OCI-M2 (cell line): ENCODE data around the gene KNG1.
"Not testable (repeated sequence)": the region's sequence is repeated elsewhere in the genome, so short reads cannot be mapped to it uniquely, and the experiment has no call there.

Experiments used
- DNase-seq: peaks from one replicate; lab custom pipeline; 2025; ENCODE audit not compliant: unreplicated experiment; lab: John Stamatoyannopoulos, UW

The KNG1 gene

DNA sequence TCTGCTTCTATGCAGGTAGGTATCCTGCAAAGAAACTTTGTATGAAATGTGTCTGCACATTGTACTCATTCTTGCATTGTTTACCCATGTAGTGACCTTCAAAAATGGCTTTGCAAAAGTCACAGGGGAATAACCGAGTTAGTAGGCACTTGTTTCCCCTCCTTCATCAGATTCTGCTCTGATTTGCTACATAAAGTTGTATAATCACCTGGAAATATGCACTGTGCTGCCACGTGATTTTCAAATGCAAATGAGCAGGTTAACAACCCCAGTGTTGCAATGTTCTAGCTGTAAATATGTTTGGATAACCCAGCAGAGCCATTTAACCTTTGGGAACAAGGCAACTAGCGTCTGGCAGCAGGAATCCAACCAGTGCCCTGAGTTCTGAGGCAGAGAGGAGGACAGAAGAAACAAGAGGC lies at the start of gene KNG1:
Gene KNG1 (plus strand): TSS at position 321 of the 419 bp plus-strand sequence. CDS start 184 bp downstream, outside the sequence.
- no peak for DNase-seq

DNA sequence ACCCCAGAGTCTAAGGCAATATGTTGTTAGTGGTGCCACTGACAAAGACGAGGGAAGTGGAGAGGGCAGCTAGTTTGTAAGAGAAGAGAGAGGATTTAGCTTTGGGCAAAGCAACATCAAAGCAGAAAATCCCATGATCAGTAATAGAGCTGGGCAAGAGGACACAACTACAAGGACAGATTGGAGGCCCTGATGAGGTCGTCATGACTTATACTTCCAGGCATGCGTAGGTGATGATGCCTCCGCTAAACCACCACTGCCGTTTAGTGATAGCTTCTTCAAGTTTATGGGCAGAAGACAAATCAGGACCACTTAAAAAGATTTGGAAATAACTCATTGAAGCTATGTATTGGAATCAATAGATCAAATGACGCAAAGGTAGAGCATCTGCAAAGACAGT lies 48.7 kb upstream of the KNG1 start:
- DNase-seq, result no peak

DNA sequence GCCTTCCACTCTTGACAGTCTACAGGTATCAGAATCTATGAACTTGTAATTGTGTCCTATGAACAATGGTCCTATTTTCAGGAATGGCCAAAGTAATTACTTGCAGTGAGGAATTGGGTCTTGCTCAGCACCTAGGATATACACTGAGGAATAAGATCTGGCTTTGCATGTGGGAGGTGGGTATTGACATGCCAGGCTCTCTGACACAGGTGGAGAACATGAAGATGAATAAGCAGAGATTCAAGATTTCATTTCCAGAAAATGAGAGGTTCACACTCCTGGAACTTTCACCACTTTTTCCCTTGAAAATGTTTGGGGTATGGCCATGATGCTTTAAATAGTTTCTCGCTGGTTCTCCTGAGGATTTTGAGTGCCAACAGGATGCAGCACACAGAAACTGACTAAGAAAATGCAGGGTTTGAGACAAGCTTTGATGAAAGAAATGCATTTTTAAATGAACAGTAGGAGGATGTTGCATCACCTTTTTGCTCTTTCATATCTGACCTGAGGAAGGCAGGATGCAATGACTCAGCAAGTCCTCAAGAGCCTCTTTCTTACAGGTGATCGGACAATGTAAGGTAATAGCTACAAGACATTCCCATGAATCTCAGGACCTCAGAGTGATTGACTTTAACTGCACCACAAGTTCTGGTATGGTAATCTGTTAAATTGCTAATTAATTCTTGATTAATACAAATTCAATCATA lies 47.6 kb upstream of the KNG1 start:
- DNase-seq, result no peak

DNA sequence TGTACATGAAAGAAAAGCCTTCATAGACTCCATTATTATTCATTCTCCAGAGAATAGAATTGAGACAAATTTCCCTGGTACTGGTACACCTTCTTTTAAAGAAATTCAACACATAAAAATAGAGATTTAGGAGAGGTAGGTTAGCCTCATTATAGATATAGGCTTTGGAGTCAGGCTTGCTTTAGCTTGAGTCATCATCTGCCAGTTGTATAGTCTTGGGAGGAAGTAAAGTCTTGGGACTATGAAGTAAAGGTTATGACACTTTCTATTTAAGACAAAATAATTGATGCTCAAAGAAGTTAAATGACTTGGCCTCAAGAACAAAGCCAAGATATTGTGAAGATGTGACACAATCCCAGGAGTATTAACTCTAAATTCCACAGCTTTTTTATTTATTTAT lies 47.0 kb upstream of the KNG1 start:
- no peak for DNase-seq

DNA sequence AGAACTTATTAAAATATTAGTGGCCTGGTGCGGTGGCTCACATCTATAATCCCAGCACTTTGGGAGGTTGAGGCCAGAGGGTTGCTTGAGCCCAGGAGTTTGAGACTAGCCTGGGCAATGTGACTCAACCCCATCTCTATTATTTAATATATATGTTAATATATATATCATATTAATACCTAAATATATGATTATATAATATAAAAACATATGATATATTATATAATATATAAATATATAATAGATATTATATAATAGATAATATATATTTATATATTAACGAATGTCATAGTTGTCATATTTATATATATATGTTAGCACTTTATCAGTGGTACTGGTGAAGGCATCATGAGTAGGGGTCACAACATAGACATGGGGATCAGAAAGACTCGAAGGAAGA lies 46.1 kb upstream of the KNG1 start:
- no peak for DNase-seq

DNA sequence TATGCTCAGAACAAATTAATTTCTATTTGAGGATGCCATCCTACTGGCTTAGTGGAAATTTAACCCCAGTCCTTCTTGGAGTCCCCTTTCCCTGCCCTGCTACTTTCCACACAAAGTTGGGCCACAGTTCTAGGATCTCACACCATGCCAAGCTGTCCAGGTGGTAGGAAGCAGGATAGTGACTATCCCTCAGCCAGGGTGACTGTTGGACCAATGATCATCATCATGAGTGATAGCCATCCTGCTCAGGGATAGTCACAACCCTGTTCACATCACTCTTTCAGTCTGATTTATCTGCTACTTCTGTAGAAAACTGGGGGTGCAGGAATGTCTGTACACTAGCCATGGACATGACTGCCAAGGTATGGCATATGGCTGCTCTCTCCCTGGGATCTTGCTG lies 38.6 kb upstream of the KNG1 start:
- no peak for DNase-seq

DNA sequence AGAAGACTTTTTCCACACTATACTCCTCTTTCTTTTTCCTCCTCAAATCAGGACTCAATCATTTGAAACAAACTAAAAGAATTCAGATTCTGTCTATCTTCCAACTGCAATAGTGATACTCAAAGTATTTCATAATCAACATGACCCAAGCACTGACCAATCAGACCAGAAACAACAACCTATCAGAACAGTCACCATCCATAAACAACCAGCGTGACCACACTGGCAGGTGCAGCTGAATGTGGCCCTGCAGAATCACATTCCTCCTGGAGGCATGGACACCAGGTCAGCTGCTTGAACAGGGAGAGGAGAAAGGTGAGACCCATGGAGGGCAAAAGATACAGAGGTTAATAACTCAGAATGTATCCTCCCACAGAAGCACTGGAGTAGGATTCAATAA lies 38.0 kb upstream of the KNG1 start:
- DNase-seq, result no peak

DNA sequence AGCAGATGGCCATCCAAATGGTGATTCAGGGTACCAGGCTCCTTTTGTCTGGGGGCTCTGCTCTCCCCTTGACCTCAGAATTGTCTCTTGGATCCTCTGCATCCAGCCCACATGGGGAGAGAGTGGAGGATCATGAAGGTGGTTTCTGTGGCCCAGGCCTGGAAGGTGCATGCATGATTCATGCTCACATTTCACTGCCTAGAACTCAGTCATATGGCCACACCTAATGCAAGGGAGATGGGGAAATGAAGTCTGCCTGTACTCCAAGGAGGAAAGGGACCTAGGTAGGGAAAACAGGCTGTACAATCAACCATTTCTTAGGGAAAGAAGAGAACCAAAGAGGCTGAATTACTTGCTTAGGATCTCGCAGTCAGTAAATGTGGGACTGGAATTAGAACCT lies 36.3 kb upstream of the KNG1 start:
- no peak for DNase-seq

DNA sequence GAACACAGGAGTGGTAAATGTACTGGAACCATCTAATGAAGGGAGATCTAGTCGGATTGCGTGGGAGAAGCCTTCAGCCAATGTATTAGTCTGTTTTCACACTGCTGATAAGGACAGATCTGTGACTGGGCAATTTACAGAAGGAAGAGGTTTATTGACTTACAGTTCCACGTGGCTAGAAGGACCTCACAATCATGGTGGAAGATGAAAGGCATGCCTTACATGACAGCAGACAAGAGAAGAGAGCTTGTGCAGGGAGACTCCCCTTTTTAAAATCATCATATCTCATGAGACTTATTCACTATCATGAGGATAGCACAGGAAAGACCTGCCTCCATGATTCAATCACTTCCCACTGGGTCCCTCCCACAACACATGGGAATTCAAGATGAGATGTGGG lies 34.3 kb upstream of the KNG1 start:
- DNase-seq, result no peak

DNA sequence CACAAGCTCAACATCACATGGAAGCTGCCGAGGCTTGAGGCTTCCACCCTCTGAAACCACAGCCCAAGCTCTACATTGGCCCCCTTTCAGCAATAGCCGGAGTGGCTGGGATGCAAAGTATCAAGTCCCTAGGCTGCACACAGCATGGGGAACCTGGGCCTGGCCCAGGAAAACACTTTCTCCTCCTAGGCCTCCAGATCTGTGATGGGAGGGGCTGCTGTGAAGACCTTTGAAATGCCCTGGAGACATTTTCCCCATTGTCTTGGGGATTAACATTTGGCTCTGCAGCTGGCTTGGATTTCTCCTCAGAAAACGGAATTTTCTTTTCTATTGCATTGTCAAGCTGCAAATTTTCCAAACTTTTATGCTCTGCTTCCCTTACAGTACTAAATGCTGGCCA lies 33.2 kb upstream of the KNG1 start:
- no peak for DNase-seq

DNA sequence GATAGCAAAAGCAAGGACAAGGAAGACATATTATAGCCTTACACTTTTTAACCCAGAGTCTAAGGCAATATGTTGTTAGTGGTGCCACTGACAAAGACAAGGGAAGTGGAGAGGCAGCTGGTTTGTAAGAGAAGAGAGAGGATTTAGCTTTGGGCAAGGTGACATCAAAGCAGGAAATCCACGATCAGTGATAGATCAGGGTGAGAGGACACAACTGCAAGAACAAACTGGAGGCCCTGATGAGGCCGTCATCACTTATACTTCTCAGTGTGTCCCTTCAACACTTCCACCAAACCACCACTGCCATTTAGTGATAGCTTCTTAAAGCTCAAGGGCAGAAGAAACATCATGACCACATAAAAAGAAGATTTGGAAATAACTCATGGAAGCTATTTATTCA lies 30.7 kb upstream of the KNG1 start:
- not testable (repeated sequence) for DNase-seq

DNA sequence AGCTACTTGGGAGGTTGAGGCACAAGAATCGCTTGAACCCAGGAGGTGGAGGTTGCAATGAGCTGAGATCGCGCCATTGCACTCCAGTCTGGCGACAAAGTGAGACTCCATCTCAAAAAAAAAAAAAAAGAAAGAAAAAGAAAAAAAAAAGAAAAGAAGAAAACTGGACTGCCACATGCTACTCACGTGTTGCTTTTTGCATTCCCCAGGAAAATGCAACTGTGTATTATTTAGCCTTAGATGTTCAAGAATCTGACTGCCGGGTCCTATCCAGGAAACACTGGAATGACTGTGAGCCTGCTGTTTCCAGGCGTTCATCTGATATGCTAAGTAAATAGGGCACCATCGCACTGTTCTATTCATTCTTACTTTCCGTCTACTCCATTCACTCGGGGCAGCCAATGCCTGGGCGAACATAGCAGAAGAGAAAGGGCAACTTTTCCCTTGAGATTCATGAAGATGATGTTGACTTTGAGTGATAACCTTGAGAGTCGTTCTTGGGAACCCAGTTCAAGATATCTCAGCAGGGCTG lies 30.0 kb upstream of the KNG1 start:
- DNase-seq, result no peak

DNA sequence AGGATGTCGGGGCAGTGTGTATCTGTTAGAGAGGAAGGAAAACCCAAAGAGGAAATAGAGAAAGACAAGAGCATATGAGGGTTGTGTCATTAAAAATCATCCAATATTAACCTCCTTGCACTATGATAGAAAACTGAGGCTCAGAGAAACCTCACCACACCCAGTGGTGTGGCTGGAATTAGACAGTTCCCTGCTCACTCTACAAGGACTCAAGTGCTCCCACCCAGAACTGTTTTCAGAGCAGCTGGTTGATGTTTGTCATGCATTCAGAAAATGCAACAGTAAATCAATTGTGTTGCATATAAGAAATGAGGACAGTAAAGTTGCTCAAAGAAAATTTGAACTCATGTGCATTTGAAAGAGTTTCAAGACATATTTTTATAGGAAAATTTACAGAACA lies 26.9 kb upstream of the KNG1 start:
- DNase-seq, result not testable (repeated sequence)

DNA sequence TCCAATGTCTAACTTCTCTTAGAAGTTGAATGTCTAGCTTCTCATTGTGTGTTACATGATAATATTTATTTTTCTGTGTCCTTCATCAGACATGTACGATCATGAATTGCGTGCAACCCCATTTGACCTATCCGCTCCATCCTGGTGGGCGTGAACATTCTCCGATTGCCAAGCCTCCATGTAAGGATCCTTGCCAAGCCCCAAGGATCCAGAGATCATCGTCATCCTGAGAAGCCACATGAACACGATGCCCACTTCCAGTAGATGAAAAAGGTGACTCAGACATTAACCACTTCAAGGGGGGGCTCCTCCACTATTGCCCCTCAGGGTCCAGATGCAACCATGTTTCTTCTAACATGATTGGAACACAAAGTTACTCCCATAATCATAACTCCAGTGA lies 25.5 kb upstream of the KNG1 start:
- no peak for DNase-seq

DNA sequence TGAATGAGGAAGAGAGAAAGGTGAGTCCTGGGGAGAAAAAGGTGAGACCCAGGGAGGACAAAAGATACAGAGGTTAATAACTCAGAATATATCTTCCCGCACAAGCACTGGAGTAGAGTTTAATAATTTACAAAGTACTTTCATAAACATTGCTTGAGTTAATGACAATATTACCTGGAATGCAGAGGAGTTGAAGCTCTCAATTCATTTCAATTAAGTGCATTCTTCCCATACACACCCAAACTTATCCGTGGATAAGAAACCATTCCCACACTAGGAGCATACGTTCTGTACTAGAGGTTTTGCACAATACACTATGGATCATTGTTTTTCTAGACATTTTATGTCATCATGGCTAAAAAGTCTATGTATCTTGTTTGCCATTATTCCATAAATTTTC lies 23.3 kb upstream of the KNG1 start:
- no peak for DNase-seq

DNA sequence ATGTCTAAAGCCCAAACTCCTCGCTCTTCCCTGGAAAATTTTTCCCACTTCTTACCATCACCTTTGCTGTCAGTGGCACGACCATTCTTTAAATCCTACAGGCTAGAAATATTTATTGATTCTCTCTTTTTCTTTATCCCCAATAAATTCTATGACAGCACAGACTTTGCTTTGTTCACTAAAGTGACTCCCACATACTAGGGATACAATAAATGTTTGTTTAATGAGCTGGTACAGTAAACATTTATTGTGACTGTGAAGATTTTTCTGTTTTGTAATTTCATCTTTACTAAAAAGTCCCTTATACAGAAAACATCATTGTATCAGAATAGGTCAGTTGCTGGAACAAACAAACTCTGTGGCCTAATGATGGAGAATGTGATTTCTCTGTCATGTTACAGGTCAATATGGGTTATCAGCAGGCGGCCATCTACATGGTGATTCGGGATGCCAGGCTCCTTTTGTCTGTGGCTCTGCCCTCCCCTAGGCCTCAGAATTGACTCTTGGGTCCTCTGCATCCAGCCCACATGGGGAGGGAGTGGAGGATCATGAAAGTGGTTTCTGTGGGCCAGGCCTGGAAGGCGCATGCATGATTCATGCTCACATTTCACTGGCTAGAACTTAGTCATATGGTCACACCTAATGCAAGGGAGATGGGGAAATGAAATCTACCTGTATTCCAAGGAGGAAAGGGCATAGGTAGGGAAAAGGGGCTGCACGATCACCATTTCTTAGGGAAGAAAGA lies 22.7 kb upstream of the KNG1 start:
- DNase-seq, result no peak

DNA sequence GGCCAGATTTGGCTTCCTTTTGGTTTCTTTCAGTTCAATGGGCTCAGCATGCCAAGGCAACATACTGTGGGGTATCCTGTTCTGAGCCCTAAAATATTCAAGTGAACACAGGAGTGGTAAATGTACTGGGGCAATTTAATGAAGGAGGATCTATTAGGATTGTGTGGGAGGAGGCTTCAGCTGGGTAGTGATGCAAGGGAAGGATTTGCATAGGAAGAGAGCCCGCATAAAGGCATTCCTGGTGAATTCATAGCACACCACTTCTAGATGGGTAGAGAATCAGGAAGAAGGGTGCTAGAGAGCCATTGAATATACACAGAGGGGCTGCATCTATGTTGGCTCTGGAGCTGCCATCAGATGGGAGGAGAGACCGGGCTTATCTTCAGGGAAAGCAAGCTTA lies 20.6 kb upstream of the KNG1 start:
- DNase-seq, result no peak

DNA sequence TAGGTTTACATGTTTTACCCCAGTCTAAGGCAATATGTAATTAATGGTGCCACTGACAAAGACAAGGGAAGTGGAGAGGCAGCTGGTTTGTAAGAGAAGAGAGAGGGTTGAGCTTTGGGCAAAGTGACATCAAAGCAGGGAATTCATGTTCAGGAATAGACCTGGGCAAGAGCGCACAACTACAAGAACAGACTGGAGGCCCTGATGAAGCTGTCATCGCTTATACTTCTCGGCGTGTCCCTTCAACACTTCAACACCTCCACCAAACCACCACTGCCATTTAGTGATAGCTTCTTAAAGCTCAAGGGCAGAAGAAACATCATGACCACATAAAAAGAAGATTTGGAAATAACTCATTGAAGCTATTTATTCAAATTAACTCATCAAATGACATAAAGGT lies 19.6 kb upstream of the KNG1 start:
- DNase-seq, result no peak

DNA sequence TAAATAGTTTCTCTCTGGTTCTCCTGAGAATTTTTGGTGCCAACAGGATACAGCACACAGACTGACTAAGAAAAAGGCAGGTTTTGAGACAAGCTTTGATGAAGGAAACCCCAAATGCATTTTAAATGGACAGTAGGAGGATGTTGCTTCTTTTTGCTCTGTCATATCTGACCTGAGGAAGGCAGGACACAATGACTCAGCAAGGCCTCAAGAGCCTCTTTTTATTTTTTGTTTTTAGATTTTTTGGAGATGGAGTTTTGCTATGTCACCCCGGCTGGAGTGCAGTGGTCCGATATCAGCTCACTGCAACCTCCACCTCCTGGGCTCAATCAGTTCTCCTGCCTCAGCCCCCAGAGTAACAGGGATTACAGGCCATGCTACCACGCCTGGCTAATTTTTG lies 16.9 kb upstream of the KNG1 start:
- no peak for DNase-seq

DNA sequence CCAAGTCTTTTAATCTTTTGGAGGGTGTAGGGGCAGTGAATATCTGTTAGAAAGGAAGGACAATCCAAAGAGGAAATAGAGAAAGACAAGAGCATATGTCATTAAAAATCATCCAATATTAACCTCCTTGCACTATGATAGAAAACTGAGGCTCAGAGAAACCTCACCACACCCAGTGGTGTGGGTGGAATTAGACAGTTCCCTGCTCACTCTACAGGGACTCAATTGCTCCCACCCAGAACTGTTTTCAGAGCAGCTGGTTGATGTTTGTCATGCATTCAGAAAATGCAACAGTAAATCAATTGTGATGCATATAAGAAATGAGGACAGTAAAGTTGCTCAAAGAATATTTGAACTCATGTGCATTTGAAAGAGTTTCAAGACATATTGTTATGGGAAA lies 14.7 kb upstream of the KNG1 start:
- not testable (repeated sequence) for DNase-seq

DNA sequence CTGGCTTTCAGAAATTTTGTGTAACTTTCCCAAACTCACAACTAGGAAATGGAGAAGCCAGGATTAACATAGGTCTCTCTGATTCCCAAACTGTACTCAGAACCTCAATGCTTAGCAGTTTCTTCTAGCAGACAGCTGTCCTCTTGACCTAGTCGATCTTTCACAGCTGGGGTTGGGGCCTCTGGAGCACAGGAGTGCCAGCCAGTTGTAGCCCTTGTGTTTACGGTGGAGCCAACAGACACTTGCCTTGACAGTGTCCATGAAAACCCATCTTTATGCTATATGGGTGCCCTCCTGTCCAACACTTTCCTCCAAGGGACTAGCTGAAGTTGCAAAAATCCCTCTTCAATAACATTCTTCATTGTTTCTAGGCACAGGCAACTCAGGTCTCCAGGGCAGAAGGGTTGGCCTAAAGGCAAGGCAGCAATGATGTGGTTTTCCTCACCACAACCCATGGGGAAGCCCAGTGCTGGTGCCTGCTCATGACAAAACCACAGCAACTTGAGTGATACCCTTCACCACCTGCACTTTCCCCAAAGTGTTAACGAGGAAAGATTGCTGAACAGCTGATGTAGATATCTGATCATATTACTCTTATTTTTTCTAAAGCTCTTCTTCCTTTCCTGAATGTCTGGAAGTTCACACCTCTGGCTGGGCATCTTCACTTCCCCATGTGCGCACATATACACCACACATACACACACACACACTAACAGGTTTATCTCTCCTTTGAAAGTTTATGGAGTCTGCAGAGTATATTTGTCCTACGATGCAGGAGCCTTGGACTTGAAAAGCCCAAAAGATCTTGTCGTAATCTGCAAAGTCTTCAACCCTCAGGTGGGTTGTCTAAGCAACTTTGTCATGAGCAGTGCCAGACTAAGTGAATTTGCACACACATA lies 11.0 kb upstream of the KNG1 start:
- no peak for DNase-seq
